Spleen (tissue), 7 donors: ENCODE results near the gene CLCN6.

ENCODE experiments used
- POLR2A ChIP-seq, 3 donors: fragments of 450-650 bp; IDR thresholded peaks; one replicate each; pipeline ENCODE4 v1.5.1; 2017; ENCODE audit warnings: antibody characterized with exemption in 3 of 3, mild to moderate bottlenecking in 1 of 3
- POLR2AphosphoS5 ChIP-seq, 3 donors: sonication (generic); formaldehyde crosslinking; IDR thresholded peaks; one replicate each; pipeline ENCODE4 v1.5.1; 2017; ENCODE audit warnings: antibody characterized with exemption in 3 of 3
- TF ChIP-seq, protein P1 (sequence below), 11 experiments: fragments of 200-600 bp in 7 of 11; fragments of 450-650 bp in 4 of 11; sonication (generic) in 4 of 11; IDR thresholded peaks in 8 of 11; conservative IDR thresholded peaks in 3 of 11; 1 replicate in 7 of 11; 2 replicates in 4 of 11; pipeline versions ENCODE4 v1.4.0 to v1.8.0; 2016 to 2021; ENCODE audit warnings: antibody characterized with exemption in 11 of 11, inconsistent platforms in 4 of 11, mild to moderate bottlenecking in 1 of 11
- donor health status: DM: no; HTN: no; CAD: no; lungs with moderate emphysema.
- donor health status: DM: no; HTN: no; CAD: no.
- donor health status: DM: no; HTN: no; CAD: no.

DNA sequence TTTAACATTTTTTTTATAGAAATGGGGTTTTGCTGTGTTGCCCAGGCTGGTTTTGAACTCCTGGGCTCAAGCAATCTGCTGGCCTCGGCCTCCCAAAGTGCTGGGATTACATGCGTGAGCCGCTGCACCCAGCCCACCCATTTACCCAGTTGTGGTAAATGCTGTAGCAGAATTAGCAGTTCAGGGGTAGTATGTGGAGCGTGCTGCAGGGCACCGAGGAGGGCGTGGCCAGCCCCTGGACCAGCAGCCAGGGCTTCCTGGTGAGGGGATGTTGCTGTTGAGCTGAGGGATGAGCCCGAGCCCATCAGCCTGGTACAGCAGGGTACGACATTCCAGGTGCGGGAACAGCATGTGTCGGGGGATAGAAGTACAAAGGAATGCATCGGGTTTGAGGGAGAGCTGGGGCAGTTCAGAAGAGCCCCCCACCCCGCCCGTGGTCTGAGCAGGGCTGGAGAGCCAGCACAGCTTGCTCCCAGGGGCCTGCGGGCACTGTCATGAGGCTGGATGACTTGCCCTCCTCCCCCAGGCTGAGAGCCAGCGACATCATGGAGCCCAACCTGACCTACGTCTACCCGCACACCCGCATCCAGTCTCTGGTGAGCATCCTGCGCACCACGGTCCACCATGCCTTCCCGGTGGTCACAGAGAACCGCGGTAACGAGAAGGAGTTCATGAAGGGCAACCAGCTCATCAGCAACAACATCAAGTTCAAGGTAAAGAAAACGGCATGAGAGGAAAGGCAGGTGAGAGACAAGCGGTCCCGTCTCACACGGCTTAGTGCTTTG is 29.6 kb downstream of the CLCN6 start:
- TF ChIP-seq, protein P1, sequence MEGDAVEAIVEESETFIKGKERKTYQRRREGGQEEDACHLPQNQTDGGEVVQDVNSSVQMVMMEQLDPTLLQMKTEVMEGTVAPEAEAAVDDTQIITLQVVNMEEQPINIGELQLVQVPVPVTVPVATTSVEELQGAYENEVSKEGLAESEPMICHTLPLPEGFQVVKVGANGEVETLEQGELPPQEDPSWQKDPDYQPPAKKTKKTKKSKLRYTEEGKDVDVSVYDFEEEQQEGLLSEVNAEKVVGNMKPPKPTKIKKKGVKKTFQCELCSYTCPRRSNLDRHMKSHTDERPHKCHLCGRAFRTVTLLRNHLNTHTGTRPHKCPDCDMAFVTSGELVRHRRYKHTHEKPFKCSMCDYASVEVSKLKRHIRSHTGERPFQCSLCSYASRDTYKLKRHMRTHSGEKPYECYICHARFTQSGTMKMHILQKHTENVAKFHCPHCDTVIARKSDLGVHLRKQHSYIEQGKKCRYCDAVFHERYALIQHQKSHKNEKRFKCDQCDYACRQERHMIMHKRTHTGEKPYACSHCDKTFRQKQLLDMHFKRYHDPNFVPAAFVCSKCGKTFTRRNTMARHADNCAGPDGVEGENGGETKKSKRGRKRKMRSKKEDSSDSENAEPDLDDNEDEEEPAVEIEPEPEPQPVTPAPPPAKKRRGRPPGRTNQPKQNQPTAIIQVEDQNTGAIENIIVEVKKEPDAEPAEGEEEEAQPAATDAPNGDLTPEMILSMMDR (IDR thresholded peaks at IDR 0.05 in 8 of 11, conservative IDR thresholded peaks at IDR 0.05 in 3 of 11), result no peak
- no peak for TF ChIP-seq POLR2A (IDR thresholded peaks at IDR 0.05)
- peak in 1 of 3 donors; percentile 39 for TF ChIP-seq POLR2AphosphoS5 (IDR thresholded peaks at IDR 0.05)
